H9 (cell line): ENCODE results near the gene IL36RN. TPM values are rescaled to one million over a fixed set of nuclear protein-coding genes. Genes with fewer than 3 reads are reported as not detected.
"Not testable (repeated sequence)": the region's sequence is repeated elsewhere in the genome, so short reads cannot be mapped to it uniquely, and the experiment has no call there.

Experiments used
- DNase-seq: peaks from one replicate; pipeline ENCODE4 v3.0.0-alpha.2; 2017
- H2AFZ ChIP-seq: one replicate; pipeline ENCODE4 v1.6.1; 2013; ENCODE audit warnings: mild to moderate bottlenecking, low read length, control low read depth, moderate library complexity
- H2AK5ac ChIP-seq: 2 replicates; pipeline ENCODE4 v1.6.1; 2013; ENCODE audit warnings: low read length, control low read depth, mixed read lengths; ENCODE audit not compliant: insufficient read length
- H2BK120ac ChIP-seq: one replicate; pipeline ENCODE4 v1.6.1; 2013; ENCODE audit warnings: low read depth, mild to moderate bottlenecking, low read length, control low read depth, inconsistent platforms; ENCODE audit not compliant: poor library complexity, severe bottlenecking
- H2BK12ac ChIP-seq: 2 replicates; pipeline ENCODE4 v1.6.1; 2013; ENCODE audit warnings: low read length, control low read depth, mixed read lengths, low read depth; ENCODE audit not compliant: insufficient read length
- H2BK15ac ChIP-seq: 2 replicates; pipeline ENCODE4 v1.6.1; 2013; ENCODE audit warnings: low read depth, low read length, control low read depth
- H2BK20ac ChIP-seq: one replicate; pipeline ENCODE4 v1.6.1; 2013; ENCODE audit warnings: low read depth, mild to moderate bottlenecking, low read length, control low read depth, inconsistent platforms; ENCODE audit not compliant: poor library complexity, severe bottlenecking
- H2BK5ac ChIP-seq: 2 replicates; pipeline ENCODE4 v1.6.1; 2013; ENCODE audit warnings: low read length, control low read depth, mixed read lengths; ENCODE audit not compliant: insufficient read length
- H3K14ac ChIP-seq: 2 replicates; pipeline ENCODE4 v1.6.1; 2013; ENCODE audit warnings: low read length, control low read depth; ENCODE audit not compliant: insufficient read depth
- H3K18ac ChIP-seq: 2 replicates; pipeline ENCODE4 v1.6.1; 2013; ENCODE audit warnings: low read depth, mild to moderate bottlenecking, mixed read lengths, low read length, control low read depth; ENCODE audit not compliant: insufficient read length
- H3K23ac ChIP-seq: 2 replicates; pipeline ENCODE4 v1.6.1; 2013; ENCODE audit warnings: low read length, control low read depth, mixed read lengths, low read depth; ENCODE audit not compliant: insufficient read length
- H3K23me2 ChIP-seq: 2 replicates; pipeline ENCODE4 v1.6.1; 2013; ENCODE audit warnings: low read depth, mild to moderate bottlenecking, mixed read lengths, low read length, control low read depth; ENCODE audit not compliant: insufficient read length, poor library complexity, severe bottlenecking
- H3K27ac ChIP-seq: 2 replicates; pipeline ENCODE4 v1.5.1; 2013; ENCODE audit warnings: low read length, control low read depth, mixed read lengths, low read depth; ENCODE audit not compliant: insufficient read length
- H3K27me3 ChIP-seq: 2 replicates; pipeline ENCODE4 v1.6.1; 2013; ENCODE audit warnings: low read length, control low read depth, inconsistent platforms; ENCODE audit not compliant: insufficient read depth
- H3K4ac ChIP-seq: 2 replicates; pipeline ENCODE4 v1.6.1; 2013; ENCODE audit warnings: low read depth, mild to moderate bottlenecking, control low read depth, inconsistent platforms, low read length, moderate library complexity
- H3K4me1 ChIP-seq: 2 replicates; pipeline ENCODE4 v1.6.1; 2013; ENCODE audit warnings: low read length, control low read depth, inconsistent platforms; ENCODE audit not compliant: insufficient read depth
- H3K4me2 ChIP-seq: 2 replicates; pipeline ENCODE4 v1.6.1; 2013; ENCODE audit warnings: low read length, control low read depth, mixed read lengths; ENCODE audit not compliant: insufficient read length, insufficient read depth
- H3K56ac ChIP-seq: 2 replicates; pipeline ENCODE4 v1.6.1; 2013; ENCODE audit warnings: low read depth, mild to moderate bottlenecking, mixed read lengths, low read length, control low read depth; ENCODE audit not compliant: insufficient read length
- H3K79me1 ChIP-seq: 2 replicates; pipeline ENCODE4 v1.6.1; 2013; ENCODE audit warnings: low read depth, mild to moderate bottlenecking, moderate library complexity, low read length, control low read depth, inconsistent platforms; ENCODE audit not compliant: insufficient read depth, poor library complexity, severe bottlenecking
- H3K79me2 ChIP-seq: 2 replicates; pipeline ENCODE4 v1.6.1; 2013; ENCODE audit warnings: low read length, control low read depth, inconsistent platforms; ENCODE audit not compliant: insufficient read depth
- H3K9ac ChIP-seq: 2 replicates; pipeline ENCODE4 v1.6.1; 2013; ENCODE audit warnings: low read length, control low read depth, mixed read lengths; ENCODE audit not compliant: insufficient read length; ENCODE audit errors: extremely low read depth
- H3K9me3 ChIP-seq: one replicate; pipeline ENCODE4 v1.6.1; 2013; ENCODE audit warnings: low read depth, low read length, inconsistent platforms; ENCODE audit not compliant: control insufficient read depth
- H3T11ph ChIP-seq: one replicate; pipeline ENCODE4 v1.6.1; 2013; ENCODE audit warnings: mild to moderate bottlenecking, low read length, control low read depth, inconsistent platforms
- H4K20me1 ChIP-seq: one replicate; pipeline ENCODE4 v1.6.1; 2013; ENCODE audit not compliant: control insufficient read depth, insufficient read length, insufficient read depth
- H4K5ac ChIP-seq: 2 replicates; pipeline ENCODE4 v1.6.1; 2013; ENCODE audit warnings: low read depth, mild to moderate bottlenecking, mixed read lengths, low read length, control low read depth; ENCODE audit not compliant: insufficient read length
- H4K8ac ChIP-seq: replicated peaks from 2 replicates; pipeline ENCODE4 v1.6.1; 2013; ENCODE audit warnings: low read length, control low read depth, mixed read lengths, low read depth; ENCODE audit not compliant: insufficient read length
- H4K91ac ChIP-seq: 2 replicates; pipeline ENCODE4 v1.6.1; 2013; ENCODE audit warnings: low read depth, mild to moderate bottlenecking, moderate library complexity, mixed read lengths, low read length, control low read depth; ENCODE audit not compliant: insufficient read length
- H3K27ac Mint-ChIP-seq, 3 experiments: 2 replicates in 2 of 3; 3 replicates in 1 of 3; pipeline ENCODE4 v1.8.0; 2020 to 2021; ENCODE audit warnings: mixed read lengths in 3 of 3, mild to moderate bottlenecking in 1 of 3, moderate library complexity in 1 of 3
- H3K27me3 Mint-ChIP-seq: 2 replicates; pipeline ENCODE4 v1.8.0; 2021; ENCODE audit warnings: low read depth, mild to moderate bottlenecking, moderate library complexity, mixed read lengths
- H3K36me3 Mint-ChIP-seq, 3 experiments: 2 replicates in 2 of 3; 3 replicates in 1 of 3; pipeline ENCODE4 v1.8.0; 2020 to 2021; ENCODE audit warnings: low read depth in 3 of 3, mixed read lengths in 3 of 3; ENCODE audit not compliant: insufficient read depth in 1 of 3
- H3K4me1 Mint-ChIP-seq, 2 experiments: 2 replicates each; pipeline ENCODE4 v1.8.0; 2020; ENCODE audit warnings: mixed read lengths in 2 of 2
- H3K4me3 Mint-ChIP-seq, 2 experiments: 2 replicates in 1 of 2; 3 replicates in 1 of 2; pipeline ENCODE4 v1.8.0; 2020 to 2021; ENCODE audit warnings: mild to moderate bottlenecking in 2 of 2, mixed read lengths in 2 of 2, moderate library complexity in 1 of 2
- H3K9me3 Mint-ChIP-seq, 2 experiments: 2 replicates in 1 of 2; 3 replicates in 1 of 2; pipeline ENCODE4 v1.8.0; 2020; ENCODE audit warnings: mild to moderate bottlenecking in 2 of 2, mixed read lengths in 2 of 2, moderate library complexity in 1 of 2
- CTCF ChIP-seq: fragments of 200-600 bp; sonication (generic); conservative IDR thresholded peaks from 3 replicates; pipeline ENCODE4 v1.8.0; 2021; ENCODE audit warnings: antibody characterized with exemption, mild to moderate bottlenecking
- WGBS: extraction: QIAGEN DNeasy Blood & Tissue Kit; methylation state at CpG from one replicate; pipeline ENCODE4 v1.1.7; 2013; ENCODE audit warnings: missing lambda C conversion rate, low lambda C conversion rate, mixed read lengths; ENCODE audit not compliant: insufficient read length; ENCODE audit errors: extremely low coverage; 5-methylcytosine and 5-hydroxymethylcytosine counted together
- total RNA-seq: library from RNA; stranded (reverse); gene quantifications from 2 replicates; pipeline ENCODE4 v1.2.1, GENCODE V29; 2021

IL36RN gene
- total RNA-seq, 1 experiment from 2014 or later = not detected

GRCh38 chr2:113093613-113093977 lies 34.6 kb downstream of the IL36RN start:
- no peak overlapping the region for H2AK5ac ChIP-seq
- no peak overlapping the region for H2BK15ac ChIP-seq
- no peak overlapping the region for H3K9ac ChIP-seq
- no peak for DNase-seq
- Mint-ChIP-seq H3K36me3 (peaks cover 0 to 4% (median 0%) of the 10 kb centered on the region in 3 experiments; a peak in 1 of 7 replicates), H3K27me3 (peaks cover 22% of the 10 kb centered on the region), H3K9me3 (peaks cover 23 to 35% of the 10 kb centered on the region in 2 experiments), H3K4me1 (no peaks in the 10 kb centered on the region), H3K4me3 (no peak overlapping the region), H3K27ac (peak overlapping the region in 1 of 3 experiments; percentile 63; a peak in 1 of 7 replicates)
- H3K79me2 ChIP-seq = no peaks in the 10 kb centered on the region
- H4K8ac ChIP-seq = no peak overlapping the region
- H3K23me2 ChIP-seq = no peaks in the 10 kb centered on the region
- H3K27ac ChIP-seq = no peak overlapping the region
- H2BK5ac ChIP-seq = no peak overlapping the region
- H3K23ac ChIP-seq = no peak overlapping the region
- no peaks in the 10 kb centered on the region for H3K9me3 ChIP-seq
- H3K27me3 ChIP-seq = no peaks in the 10 kb centered on the region
- H3K4ac ChIP-seq = no peak overlapping the region
- no peak overlapping the region for H3K4me2 ChIP-seq
- H3K14ac ChIP-seq = no peak overlapping the region
- H2BK12ac ChIP-seq = no peak overlapping the region
- no peak overlapping the region for H3K18ac ChIP-seq
- no peak overlapping the region for H3T11ph ChIP-seq
- no peaks in the 10 kb centered on the region for H4K20me1 ChIP-seq
- H3K56ac ChIP-seq = no peak overlapping the region
- no peak overlapping the region for H2AFZ ChIP-seq
- no peak for TF ChIP-seq CTCF
- WGBS = no CpG with 5 or more reads among the region's 2 CpGs
- H2BK120ac ChIP-seq = no peak overlapping the region
- H4K91ac ChIP-seq = no peak overlapping the region
- H3K79me1 ChIP-seq = no peaks in the 10 kb centered on the region
- H2BK20ac ChIP-seq = no peak overlapping the region
- no peak overlapping the region for H4K5ac ChIP-seq
- H3K4me1 ChIP-seq = no peaks in the 10 kb centered on the region

GRCh38 chr2:113096306-113096705 lies 37.3 kb downstream of the IL36RN start:
- H2BK20ac ChIP-seq, H3K4me2 ChIP-seq, H3K79me2 ChIP-seq, H3K4ac ChIP-seq, H3K56ac ChIP-seq, H3K36me3 Mint-ChIP-seq, H3K23ac ChIP-seq, H4K91ac ChIP-seq, H3K27me3 ChIP-seq, H3K79me1 ChIP-seq, H2BK5ac ChIP-seq, H3T11ph ChIP-seq, DNase-seq, H4K20me1 ChIP-seq, H3K9ac ChIP-seq, H4K8ac ChIP-seq, H3K27ac Mint-ChIP-seq, H3K27ac ChIP-seq, H2AK5ac ChIP-seq, H3K4me1 ChIP-seq, H3K4me1 Mint-ChIP-seq, H2BK120ac ChIP-seq, H4K5ac ChIP-seq, H3K14ac ChIP-seq, H3K18ac ChIP-seq, H3K4me3 Mint-ChIP-seq, H2BK12ac ChIP-seq, H2AFZ ChIP-seq, H3K23me2 ChIP-seq, H3K9me3 ChIP-seq, H2BK15ac ChIP-seq: not testable (repeated sequence)
- H3K27me3 Mint-ChIP-seq = peaks cover 22% of the 10 kb centered on the region
- no CpG with 5 or more reads among the region's 14 CpGs for WGBS
- H3K9me3 Mint-ChIP-seq = peaks cover 23 to 44% of the 10 kb centered on the region in 2 experiments
